CD14-positive monocyte (primary cell): ENCODE data around the gene SLC9A9. TPM values are rescaled to one million over a fixed set of nuclear protein-coding genes. Genes with fewer than 3 reads are reported as not detected.

ENCODE experiments used
- DNase-seq, 3 donors: peaks; one replicate each; pipeline ENCODE4 v3.0.0-alpha.2; 2011 to 2022
- H2AFZ ChIP-seq: 2 replicates; pipeline ENCODE4 v1.6.0; 2012; ENCODE audit warnings: mild to moderate bottlenecking, low read depth, low read length, inconsistent platforms; ENCODE audit not compliant: insufficient read depth, poor library complexity, severe bottlenecking
- H3K27ac ChIP-seq, 2 donors: 1 replicate in 1 of 2; 2 replicates in 1 of 2; pipeline ENCODE4 v1.5.1; 2012 to 2013; ENCODE audit warnings: low read length in 2 of 2, control low read depth in 1 of 2, inconsistent platforms in 1 of 2, low read depth in 1 of 2, mild to moderate bottlenecking in 1 of 2
- H3K27me3 ChIP-seq, 2 donors: one replicate each; pipeline versions ENCODE4 v1.6.0 to v1.6.1; 2011 to 2013; ENCODE audit warnings: low read length in 2 of 2; ENCODE audit not compliant: control insufficient read depth in 2 of 2, insufficient read depth in 2 of 2
- H3K36me3 ChIP-seq, 2 donors: replicated peaks in 1 of 2; 1 replicate in 1 of 2; 2 replicates in 1 of 2; pipeline versions ENCODE4 v1.5.1 to v1.6.1; 2012 to 2013; ENCODE audit warnings: low read length in 2 of 2, control low read depth in 1 of 2, inconsistent platforms in 1 of 2, mild to moderate bottlenecking in 1 of 2; ENCODE audit not compliant: insufficient read depth in 2 of 2, control insufficient read depth in 1 of 2
- H3K4me1 ChIP-seq, 2 donors: 1 replicate in 1 of 2; 2 replicates in 1 of 2; pipeline versions ENCODE4 v1.5.1 to v1.6.1; 2012 to 2013; ENCODE audit warnings: low read length in 2 of 2, control low read depth in 1 of 2, inconsistent platforms in 1 of 2, mild to moderate bottlenecking in 1 of 2, moderate library complexity in 1 of 2; ENCODE audit not compliant: insufficient read depth in 2 of 2, control insufficient read depth in 1 of 2
- H3K4me2 ChIP-seq: replicated peaks from 2 replicates; pipeline ENCODE3; 2012; ENCODE audit warnings: low read length, moderate library complexity, mild to moderate bottlenecking; ENCODE audit not compliant: poor library complexity, severe bottlenecking; ENCODE audit errors: extremely low read depth
- H3K4me3 ChIP-seq, 3 experiments: fragments of 200-600 bp in 1 of 3; sonication (generic) in 1 of 3; replicated peaks in 1 of 3; 1 replicate in 2 of 3; 2 replicates in 1 of 3; pipeline ENCODE4 v1.5.1; 2011 to 2013; ENCODE audit warnings: low read length in 3 of 3, mild to moderate bottlenecking in 3 of 3, control low read depth in 2 of 3, low read depth in 2 of 3, inconsistent platforms in 1 of 3, moderate library complexity in 1 of 3
- H3K79me2 ChIP-seq: 2 replicates; pipeline ENCODE4 v1.6.0; 2012; ENCODE audit warnings: mild to moderate bottlenecking, control low read depth, inconsistent platforms, low read length, moderate library complexity; ENCODE audit not compliant: insufficient read depth
- H3K9ac ChIP-seq: 2 replicates; pipeline ENCODE4 v1.6.0; 2017; ENCODE audit warnings: low read length, mild to moderate bottlenecking; ENCODE audit not compliant: insufficient read depth, poor library complexity, severe bottlenecking
- H3K9me3 ChIP-seq, 2 donors: replicated peaks in 1 of 2; 1 replicate in 1 of 2; 2 replicates in 1 of 2; pipeline versions ENCODE4 v1.5.1 to v1.6.1; 2012 to 2013; ENCODE audit warnings: low read length in 2 of 2, control low read depth in 1 of 2; ENCODE audit not compliant: control insufficient read depth in 1 of 2, insufficient read depth in 1 of 2
- H4K20me1 ChIP-seq: 2 replicates; pipeline ENCODE4 v1.6.0; 2012; ENCODE audit warnings: mild to moderate bottlenecking, low read length, control low read depth, moderate library complexity; ENCODE audit not compliant: insufficient read depth
- H3K27ac Mint-ChIP-seq, 7 donors: one replicate each; pipeline ENCODE4 v1.8.0; 2020; ENCODE audit warnings: mild to moderate bottlenecking in 7 of 7, mixed read lengths in 7 of 7, moderate library complexity in 6 of 7, inconsistent platforms in 2 of 7
- H3K27me3 Mint-ChIP-seq, 3 donors: one replicate each; pipeline ENCODE4 v1.8.0; 2021 to 2022; ENCODE audit warnings: low read depth in 3 of 3, mild to moderate bottlenecking in 3 of 3, mixed read lengths in 3 of 3, moderate library complexity in 3 of 3, inconsistent platforms in 1 of 3
- H3K36me3 Mint-ChIP-seq, 2 donors: one replicate each; pipeline ENCODE4 v1.8.0; 2020; ENCODE audit warnings: mixed read lengths in 2 of 2, inconsistent platforms in 1 of 2, mild to moderate bottlenecking in 1 of 2
- H3K4me1 Mint-ChIP-seq: one replicate; pipeline ENCODE4 v1.8.0; 2020; ENCODE audit warnings: mild to moderate bottlenecking, mixed read lengths
- H3K4me3 Mint-ChIP-seq, 2 donors: one replicate each; pipeline ENCODE4 v1.8.0; 2020; ENCODE audit warnings: mild to moderate bottlenecking in 2 of 2, mixed read lengths in 2 of 2, moderate library complexity in 1 of 2
- H3K9me3 Mint-ChIP-seq, 7 donors: one replicate each; pipeline ENCODE4 v1.8.0; 2020 to 2022; ENCODE audit warnings: mixed read lengths in 7 of 7, mild to moderate bottlenecking in 6 of 7, moderate library complexity in 6 of 7, inconsistent platforms in 2 of 7
- CTCF ChIP-seq: fragments of 200-600 bp; IDR thresholded peaks from one replicate; pipeline ENCODE4 v1.8.0; 2022; ENCODE audit warnings: antibody characterized with exemption, mild to moderate bottlenecking
- WGBS: methylation state at CpG from one replicate; pipeline ENCODE4 v1.1.5; 2013; ENCODE audit warnings: missing lambda C conversion rate; ENCODE audit not compliant: insufficient coverage; 5-methylcytosine and 5-hydroxymethylcytosine counted together
- intact Hi-C, 2 donors: fragments of 100-400 bp; cut with micrococcal nuclease; formaldehyde crosslinking; loops; one replicate each; pipeline versions ENCODE4 v1.15.0 to v1.15.1; 2023
- polyA plus RNA-seq, 3 donors: library from polyadenylated mRNA; depleted of rRNA in 1 of 3; unstranded in 2 of 3; stranded (reverse) in 1 of 3; fragments of 300-500 nt in 2 of 3; fragments of >200 nt in 1 of 3; fragmentation: Illumina TruSeq in 2 of 3; gene quantifications; 1 replicate in 2 of 3; 2 replicates in 1 of 3; pipeline ENCODE4 v1.2.3, GENCODE V29; 2012 to 2021

The SLC9A9 gene
- polyA plus RNA-seq, 3 donors: 14.1 to 32.8 (median 27.0) TPM

- no peak overlapping the region for H3K4me3 Mint-ChIP-seq
- H3K79me2 ChIP-seq: no peaks in the 10 kb centered on the region
- no peaks in the 10 kb centered on the region for H3K27me3 Mint-ChIP-seq
- no peak overlapping the region for H3K4me2 ChIP-seq
- H3K27me3 ChIP-seq: no peaks in the 10 kb centered on the region
- H3K4me1 Mint-ChIP-seq: peaks cover 5% of the 10 kb centered on the region
- no peak for TF ChIP-seq CTCF
- DNase-seq: no peak
- H3K27ac ChIP-seq: no peak overlapping the region
- H3K4me1 ChIP-seq: no peaks in the 10 kb centered on the region
- WGBS: 89% methylated on average over 1 of the region's 1 CpG
- H3K4me3 ChIP-seq: no peak overlapping the region
- H3K36me3 Mint-ChIP-seq: peaks cover 19 to 24% of the 10 kb centered on the region in 2 donors
- H2AFZ ChIP-seq: no peak overlapping the region
- H3K9ac ChIP-seq: no peak overlapping the region
- H3K9me3 Mint-ChIP-seq: no peaks in the 10 kb centered on the region
- no peak overlapping the region for H3K27ac Mint-ChIP-seq
- no peaks in the 10 kb centered on the region for H3K9me3 ChIP-seq
- H4K20me1 ChIP-seq: no peaks in the 10 kb centered on the region
- intact Hi-C loops: no loop called here
- peaks cover 6 to 22% of the 10 kb centered on the region in 2 donors for H3K36me3 ChIP-seq
Observed at GRCh38 chr3:143267989-143268388, 580.3 kb downstream of the SLC9A9 start.

GRCh38 chr3:143266927-143267326, 581.3 kb downstream of the SLC9A9 start:
- no peak overlapping the region for H2AFZ ChIP-seq
- H3K9me3 Mint-ChIP-seq: no peaks in the 10 kb centered on the region
- H3K9me3 ChIP-seq: no peaks in the 10 kb centered on the region
- intact Hi-C loops: no loop called here
- DNase-seq: no peak
- no peak overlapping the region for H3K27ac Mint-ChIP-seq
- peaks cover 6 to 22% of the 10 kb centered on the region in 2 donors for H3K36me3 ChIP-seq
- H3K4me3 Mint-ChIP-seq: no peak overlapping the region
- peaks cover 5% of the 10 kb centered on the region for H3K4me1 Mint-ChIP-seq
- H3K4me1 ChIP-seq: no peaks in the 10 kb centered on the region
- H4K20me1 ChIP-seq: no peaks in the 10 kb centered on the region
- H3K79me2 ChIP-seq: no peaks in the 10 kb centered on the region
- H3K4me2 ChIP-seq: no peak overlapping the region
- H3K36me3 Mint-ChIP-seq: peaks cover 17 to 24% of the 10 kb centered on the region in 2 donors
- H3K27ac ChIP-seq: no peak overlapping the region
- no peak for TF ChIP-seq CTCF
- no peak overlapping the region for H3K9ac ChIP-seq
- no peaks in the 10 kb centered on the region for H3K27me3 ChIP-seq
- H3K4me3 ChIP-seq: no peak overlapping the region
- H3K27me3 Mint-ChIP-seq: peaks cover 0 to 2% (median 0%) of the 10 kb centered on the region in 3 donors
